GM18873 (cell line): ENCODE measurements around the gene LMO7.
"Not testable (repeated sequence)": the region's sequence is repeated elsewhere in the genome, so short reads cannot be mapped to it uniquely, and the experiment has no call there.

Experiments used
- ATAC-seq: cut with Tn5 transposase; IDR thresholded peaks from one replicate; pipeline ENCODE4 v1.9.1; 2021; ENCODE audit warnings: mild to moderate bottlenecking, moderate library complexity, moderate number of reproducible peaks; ENCODE audit not compliant: unreplicated experiment, low FRiP score

Gene LMO7

DNA sequence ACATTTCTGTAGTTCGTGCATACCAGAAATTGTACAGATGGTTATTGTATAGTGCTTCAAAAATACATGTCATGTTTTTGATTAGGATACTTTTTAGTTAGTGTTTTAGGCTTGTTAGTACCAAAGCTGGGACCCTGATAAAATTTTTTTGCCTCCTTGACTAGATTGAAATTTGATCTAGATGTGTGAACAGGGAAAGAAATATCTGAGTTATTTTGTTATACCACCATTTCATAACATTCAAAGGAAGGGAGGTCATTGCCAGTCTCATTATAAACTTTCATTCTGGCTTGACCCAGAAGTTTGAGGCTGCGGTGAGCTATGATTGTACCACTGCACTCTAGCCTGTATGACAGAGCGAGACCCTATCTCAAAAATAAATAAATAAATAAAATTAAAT, 9.0 kb downstream of the LMO7 start:
- no peak for ATAC-seq

DNA sequence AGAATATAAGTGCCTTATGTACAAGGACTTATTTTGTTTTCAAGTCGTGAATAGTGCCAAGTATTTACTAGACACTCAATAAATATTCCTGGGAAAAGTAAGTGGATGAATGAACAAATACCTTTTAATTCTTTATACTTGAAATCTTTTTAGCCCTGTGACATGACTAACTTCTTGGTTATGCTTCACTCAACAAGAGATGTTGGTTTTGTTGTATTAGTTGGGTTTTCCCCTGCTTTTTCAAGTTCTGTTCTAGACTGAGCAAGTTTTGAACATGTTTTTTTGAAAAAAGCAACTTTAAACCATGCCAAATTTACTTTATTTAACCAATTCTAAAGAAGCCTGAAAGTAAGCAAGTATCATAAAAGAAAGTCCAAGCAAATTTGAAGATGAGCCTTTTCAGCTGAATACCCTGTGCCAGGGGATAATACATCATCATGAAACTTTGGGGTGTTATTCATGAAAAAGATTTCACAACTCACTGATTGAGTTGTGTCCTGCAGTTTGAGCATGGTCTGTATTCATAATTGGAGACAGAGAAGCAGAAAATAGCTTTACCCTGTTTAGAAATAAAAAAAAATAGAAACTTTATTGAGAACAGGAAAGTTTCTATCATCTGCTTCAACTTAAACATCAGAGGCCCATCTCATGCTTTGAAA, 11.1 kb downstream of the LMO7 start:
- ATAC-seq: peak; percentile 75

- ATAC-seq: no peak
Observed at GRCh38 chr13:75648446-75648845, 12.3 kb downstream of the LMO7 start.

GRCh38 chr13:75651013-75651412, 14.9 kb downstream of the LMO7 start:
- ATAC-seq: no peak

DNA sequence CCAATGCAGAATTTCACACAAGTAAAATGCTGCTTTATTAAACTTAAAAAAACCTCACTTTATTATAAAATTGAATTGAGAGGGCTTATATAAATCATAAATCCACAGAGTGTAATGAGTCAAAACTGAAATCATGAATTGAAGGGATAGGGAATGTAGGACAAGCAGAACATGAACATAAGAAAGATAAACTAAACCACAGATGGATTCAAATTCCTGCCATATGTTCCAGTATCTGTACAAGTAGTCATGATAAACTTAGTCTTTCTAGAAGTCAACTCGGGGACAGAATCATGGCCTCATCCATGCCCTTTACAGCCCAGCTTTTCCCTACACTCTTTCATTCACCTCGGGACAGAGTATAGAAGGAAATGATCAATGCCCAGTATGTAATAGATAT, 16.6 kb downstream of the LMO7 start:
- no peak for ATAC-seq

DNA sequence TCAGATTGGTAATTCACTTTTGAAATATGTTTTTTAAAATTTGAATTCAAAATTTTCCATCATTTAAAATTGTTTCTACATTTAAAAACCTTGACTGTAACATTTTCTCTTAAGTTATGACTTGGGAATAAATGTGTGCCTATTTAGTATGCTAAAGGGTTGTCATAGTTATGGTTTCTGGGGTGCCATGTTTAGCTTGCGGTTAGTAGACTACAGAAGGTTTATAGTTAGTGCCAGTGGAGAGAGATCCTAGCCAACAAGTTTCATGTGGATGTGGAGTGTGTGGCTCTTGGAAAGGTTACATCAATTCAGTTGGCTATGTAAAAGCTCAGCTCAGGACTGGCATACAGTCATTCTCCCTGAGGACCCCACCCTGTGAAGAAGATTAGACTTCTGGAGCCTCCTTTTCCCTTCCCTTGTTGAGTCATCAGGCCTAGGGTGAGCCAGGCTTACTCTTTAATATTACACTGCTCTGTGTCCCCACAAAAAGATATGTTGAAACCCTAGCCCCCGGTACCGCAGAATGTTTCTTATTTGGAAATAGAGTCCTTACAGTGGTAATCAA, 20.4 kb downstream of the LMO7 start:
- no peak for ATAC-seq

- no peak for ATAC-seq
Observed at GRCh38 chr13:75657111-75657510, 21.0 kb downstream of the LMO7 start.

GRCh38 chr13:75660694-75661093, 24.6 kb downstream of the LMO7 start:
- ATAC-seq: peak; percentile 42

GRCh38 chr13:75661443-75661842, 25.3 kb downstream of the LMO7 start:
- no peak for ATAC-seq

- no peak for ATAC-seq
Observed at GRCh38 chr13:75666646-75667351, 30.7 kb downstream of the LMO7 start.

- ATAC-seq: no peak
Observed at GRCh38 chr13:75669706-75670105, 33.6 kb downstream of the LMO7 start.

- no peak for ATAC-seq
Observed at GRCh38 chr13:75670496-75670895, 34.4 kb downstream of the LMO7 start.

DNA sequence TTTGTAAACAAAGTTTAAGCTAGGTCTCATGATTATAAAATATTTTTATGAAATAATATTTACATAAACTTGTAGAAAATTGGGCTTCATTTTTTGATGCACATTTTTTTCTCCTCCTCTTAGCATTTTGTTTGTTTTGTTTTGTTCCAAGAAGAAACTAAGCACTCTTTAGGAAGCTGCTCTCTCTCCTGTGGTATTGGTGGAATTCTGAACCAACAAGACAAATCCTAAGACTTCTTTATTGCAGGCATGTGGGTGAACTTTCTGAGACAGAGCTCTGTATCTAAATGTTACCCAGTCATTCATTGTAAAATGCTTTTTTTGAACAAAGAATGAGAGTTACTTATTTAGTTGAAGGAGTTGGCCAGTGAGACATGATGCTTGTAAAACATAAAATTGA, 39.3 kb downstream of the LMO7 start:
- no peak for ATAC-seq

- ATAC-seq: no peak
Observed at GRCh38 chr13:75679459-75679858, 43.3 kb downstream of the LMO7 start.

- not testable (repeated sequence) for ATAC-seq
Observed at GRCh38 chr13:75680251-75680650, 44.1 kb downstream of the LMO7 start.

DNA sequence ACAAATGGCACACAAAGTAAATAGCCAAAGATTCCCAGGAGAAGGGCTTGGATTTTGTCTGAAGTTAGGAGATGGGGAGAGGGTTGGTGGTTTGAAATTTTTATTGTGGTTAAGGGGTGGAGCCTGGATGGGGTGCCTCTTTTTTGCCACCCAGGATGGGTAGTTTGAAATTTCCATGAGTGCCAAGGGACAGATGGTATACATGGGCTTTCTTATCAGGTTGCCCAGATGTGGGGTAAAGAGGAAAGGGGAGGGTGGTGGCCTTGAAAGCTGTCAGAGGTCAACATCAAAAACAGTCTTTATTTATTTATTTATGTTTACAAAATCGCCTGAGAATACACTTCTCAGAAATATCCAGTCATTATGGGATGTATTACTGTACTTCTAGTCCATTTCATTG, 46.2 kb downstream of the LMO7 start:
- ATAC-seq: no peak

DNA sequence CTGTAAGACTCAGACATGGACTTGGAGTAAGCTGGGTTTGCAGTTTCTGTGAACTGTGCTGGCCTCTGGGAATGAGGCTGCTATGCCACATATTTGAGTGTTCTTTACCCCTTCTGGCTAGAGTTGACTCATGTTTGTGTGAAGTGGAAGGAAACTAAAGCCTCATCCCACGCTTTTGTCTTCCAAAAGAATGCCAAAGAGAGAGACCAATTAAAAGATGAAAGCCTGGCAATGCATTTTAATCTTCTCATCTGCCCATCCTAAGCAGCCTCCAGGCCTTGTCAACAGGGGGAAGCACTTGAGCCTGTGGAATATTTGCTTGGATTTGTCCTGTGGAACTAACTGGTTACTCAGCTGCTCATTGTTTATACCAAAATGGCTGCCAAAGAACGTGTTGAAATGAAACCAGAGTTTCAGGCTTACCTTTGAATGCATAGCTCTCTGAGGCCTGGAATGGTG, 49.1 kb downstream of the LMO7 start:
- ATAC-seq: no peak

- no peak for ATAC-seq
Observed at GRCh38 chr13:75687150-75687763, 51.1 kb downstream of the LMO7 start.

DNA sequence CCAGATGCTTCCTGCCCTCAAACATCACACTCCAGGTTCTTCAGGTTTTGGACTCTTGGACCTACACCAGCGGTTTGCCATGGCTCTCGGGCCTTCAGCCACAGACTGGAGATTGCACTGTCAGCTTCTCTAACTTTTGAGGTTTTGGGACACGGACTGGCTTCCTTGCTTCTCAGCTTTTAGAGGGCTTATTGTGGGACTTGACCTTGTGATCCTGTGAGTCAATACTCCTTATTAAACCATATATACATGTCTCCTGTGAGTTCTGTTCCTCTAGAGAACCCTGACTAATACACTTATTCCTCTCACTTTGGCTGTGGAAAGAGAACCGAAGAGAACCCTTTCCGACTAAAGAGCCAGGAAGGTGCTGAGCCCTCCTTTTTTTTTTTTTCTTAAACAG, 53.6 kb downstream of the LMO7 start:
- ATAC-seq: no peak

DNA sequence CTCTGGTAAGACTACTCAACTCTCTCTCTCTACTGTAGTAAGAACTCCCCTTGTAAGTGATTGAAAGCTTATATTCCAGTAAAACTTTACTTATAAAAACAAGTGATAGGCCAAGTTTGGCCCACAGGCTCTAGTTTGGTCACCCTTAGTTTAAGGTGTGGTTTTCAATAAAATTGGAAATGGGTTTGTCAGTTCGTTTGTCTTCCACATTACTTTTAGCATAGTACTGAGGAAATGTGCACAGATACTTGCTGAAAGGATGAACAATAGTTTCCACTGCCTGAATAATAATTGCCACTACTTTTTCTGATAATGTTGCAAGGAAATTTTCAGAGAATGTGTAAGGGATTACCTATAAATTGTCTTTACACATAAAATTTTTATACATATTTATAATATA, 54.5 kb downstream of the LMO7 start:
- no peak for ATAC-seq

DNA sequence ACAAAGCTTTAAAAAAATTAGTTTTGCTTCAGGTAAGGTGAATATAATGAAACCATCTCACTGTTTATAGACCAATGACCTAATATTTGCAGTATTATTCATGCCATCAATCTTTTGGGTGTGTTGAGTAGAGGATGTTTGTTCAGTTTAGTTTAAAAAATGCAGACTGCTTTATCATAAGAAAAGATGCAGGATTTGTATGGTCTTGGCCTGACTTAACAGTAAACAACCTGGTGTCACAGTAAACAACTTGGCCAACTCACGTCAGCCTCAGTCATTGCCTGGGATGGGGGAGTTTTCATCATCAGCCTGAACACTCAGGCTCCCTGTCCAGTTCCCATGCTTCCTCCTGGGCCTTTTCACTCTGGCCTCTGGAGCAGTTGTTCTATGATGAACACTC, 55.1 kb downstream of the LMO7 start:
- no peak for ATAC-seq
